ENCODE results near the gene TMEM41B. TPM values are rescaled to one million over a fixed set of nuclear protein-coding genes. Genes with fewer than 3 reads are reported as not detected.

TMEM41B gene
- total and polyA plus RNA-seq, 2 donors (not counting 1 experiment from before 2014, with no cell fraction given), result 43.7 to 59.1 TPM

DNA sequence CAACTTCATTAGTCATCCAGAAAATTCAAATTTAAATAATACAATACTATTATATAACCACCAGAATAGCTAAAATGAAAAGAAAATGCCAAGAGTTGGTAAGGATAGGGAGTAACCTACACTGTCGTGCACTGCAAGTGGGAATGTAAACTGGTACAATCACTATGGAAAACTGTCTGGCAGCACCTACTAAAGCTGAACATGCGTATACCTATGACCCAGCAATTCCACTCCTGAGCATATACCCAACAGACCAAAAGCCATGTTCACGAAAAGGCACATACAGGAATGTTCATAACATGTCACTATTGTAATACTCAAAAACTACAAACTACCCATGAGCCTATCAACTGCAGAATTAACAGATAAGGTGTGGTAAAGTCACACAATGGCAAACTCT is 81.9 kb downstream of the TMEM41B start:
- Histone ChIP-seq H3K9ac (ENCODE audit: insufficient read depth, low read length) (no peak overlapping the region), H3K27ac (ENCODE audit: insufficient read depth, low read length) (no peak overlapping the region), H3K4me3 (replicated peaks in 1 of 4; ENCODE audit: control extremely low read depth in 1 of 4, insufficient read depth in 1 of 4, low read depth in 3 of 4, low read length in 4 of 4) (no peak overlapping the region), H3K4me2 (ENCODE audit: extremely low read depth, insufficient read depth, low read length) (no peak overlapping the region), H4K20me1 (ENCODE audit: control insufficient read depth, extremely low read depth, insufficient read depth, low read length) (peaks cover 2% of the 10 kb centered on the region), H3K4me1 (ENCODE audit: control insufficient read depth, extremely low read depth, insufficient read depth, low read length) (peaks cover 6% of the 10 kb centered on the region), H3K27me3 (ENCODE audit: control insufficient read depth, insufficient read depth, low read length) (no peaks in the 10 kb centered on the region), H2AFZ (ENCODE audit: low read length) (no peak overlapping the region), H3K36me3 (ENCODE audit: control insufficient read depth, insufficient read depth, low read length) (no peaks in the 10 kb centered on the region), H3K9me3 (ENCODE audit: control insufficient read depth, insufficient read depth, low read depth, low read length) (no peaks in the 10 kb centered on the region), H3K79me2 (ENCODE audit: control insufficient read depth, insufficient read depth, low read length) (peaks cover 71% of the 10 kb centered on the region)
- TF ChIP-seq, protein P1, sequence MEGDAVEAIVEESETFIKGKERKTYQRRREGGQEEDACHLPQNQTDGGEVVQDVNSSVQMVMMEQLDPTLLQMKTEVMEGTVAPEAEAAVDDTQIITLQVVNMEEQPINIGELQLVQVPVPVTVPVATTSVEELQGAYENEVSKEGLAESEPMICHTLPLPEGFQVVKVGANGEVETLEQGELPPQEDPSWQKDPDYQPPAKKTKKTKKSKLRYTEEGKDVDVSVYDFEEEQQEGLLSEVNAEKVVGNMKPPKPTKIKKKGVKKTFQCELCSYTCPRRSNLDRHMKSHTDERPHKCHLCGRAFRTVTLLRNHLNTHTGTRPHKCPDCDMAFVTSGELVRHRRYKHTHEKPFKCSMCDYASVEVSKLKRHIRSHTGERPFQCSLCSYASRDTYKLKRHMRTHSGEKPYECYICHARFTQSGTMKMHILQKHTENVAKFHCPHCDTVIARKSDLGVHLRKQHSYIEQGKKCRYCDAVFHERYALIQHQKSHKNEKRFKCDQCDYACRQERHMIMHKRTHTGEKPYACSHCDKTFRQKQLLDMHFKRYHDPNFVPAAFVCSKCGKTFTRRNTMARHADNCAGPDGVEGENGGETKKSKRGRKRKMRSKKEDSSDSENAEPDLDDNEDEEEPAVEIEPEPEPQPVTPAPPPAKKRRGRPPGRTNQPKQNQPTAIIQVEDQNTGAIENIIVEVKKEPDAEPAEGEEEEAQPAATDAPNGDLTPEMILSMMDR (conservative IDR thresholded peaks at IDR 0.05 in 1 of 2, IDR thresholded peaks at IDR 0.05 in 1 of 2; ENCODE audit: low read depth in 1 of 2, low read length in 2 of 2), result no peak
- no peak for TF ChIP-seq EZH2 (IDR thresholded peaks at IDR 0.05; ENCODE audit: low read length, missing control alignments)
- no peak for DNase-seq (ENCODE audit: low read depth in 2 of 2)

DNA sequence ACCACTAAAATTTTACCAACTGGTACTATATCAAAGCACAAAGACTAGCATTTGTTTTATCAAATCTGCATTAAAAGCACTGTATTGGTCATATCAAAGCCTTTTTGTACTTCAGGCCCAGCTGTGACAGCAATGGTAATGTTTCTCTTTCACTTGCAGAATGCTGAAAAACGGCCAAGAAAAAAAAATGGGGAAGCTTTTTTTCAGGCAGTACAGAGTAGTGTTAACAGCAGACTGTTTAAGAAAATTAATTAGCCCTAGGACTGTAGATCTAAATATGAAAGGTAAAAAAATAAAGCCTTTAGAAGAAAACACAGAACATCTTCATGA is 82.6 kb downstream of the TMEM41B start:
- Histone ChIP-seq H3K4me2 (ENCODE audit: extremely low read depth, insufficient read depth, low read length) (peak overlapping the region; percentile 69), H3K4me3 (replicated peaks in 1 of 4; ENCODE audit: control extremely low read depth in 1 of 4, insufficient read depth in 1 of 4, low read depth in 3 of 4, low read length in 4 of 4) (peak overlapping the region in 2 of 4 experiments; percentile 6), H3K79me2 (ENCODE audit: control insufficient read depth, insufficient read depth, low read length) (peaks cover 69% of the 10 kb centered on the region), H3K4me1 (ENCODE audit: control insufficient read depth, extremely low read depth, insufficient read depth, low read length) (peaks cover 6% of the 10 kb centered on the region), H3K27me3 (ENCODE audit: control insufficient read depth, insufficient read depth, low read length) (no peaks in the 10 kb centered on the region), H2AFZ (ENCODE audit: low read length) (no peak overlapping the region), H4K20me1 (ENCODE audit: control insufficient read depth, extremely low read depth, insufficient read depth, low read length) (peaks cover 2% of the 10 kb centered on the region), H3K9me3 (ENCODE audit: control insufficient read depth, insufficient read depth, low read depth, low read length) (no peaks in the 10 kb centered on the region), H3K36me3 (ENCODE audit: control insufficient read depth, insufficient read depth, low read length) (no peaks in the 10 kb centered on the region), H3K9ac (ENCODE audit: insufficient read depth, low read length) (no peak overlapping the region), H3K27ac (ENCODE audit: insufficient read depth, low read length) (peak overlapping the region; percentile 36)
- TF ChIP-seq, protein P1 (conservative IDR thresholded peaks at IDR 0.05 in 1 of 2, IDR thresholded peaks at IDR 0.05 in 1 of 2; ENCODE audit: low read depth in 1 of 2, low read length in 2 of 2), result no peak
- no peak for TF ChIP-seq EZH2 (IDR thresholded peaks at IDR 0.05; ENCODE audit: low read length, missing control alignments)
- DNase-seq (ENCODE audit: low read depth in 2 of 2), result peak; percentile 75 to 81

Other genes starting within 250 kb of the TMEM41B start
- 1.8 TPM in 2 replicates for gene SCUBE2, start 223.0 kb downstream of the TMEM41B start, total RNA-seq
- 0.61 and 1.1 TPM in 2 replicates for gene SCUBE2, start 223.0 kb downstream of the TMEM41B start, polyA plus RNA-seq
- gene DENND5A, start 49.2 kb downstream of the TMEM41B start, total RNA-seq, result 124 and 235 TPM in 2 replicates
- gene DENND5A, start 49.2 kb downstream of the TMEM41B start, polyA plus RNA-seq, result 125 and 128 TPM in 2 replicates
- gene IPO7, start 70.1 kb upstream of the TMEM41B start, total RNA-seq, result 128 and 174 TPM in 2 replicates
- 70.0 and 75.7 TPM in 2 replicates for gene IPO7, start 70.1 kb upstream of the TMEM41B start, polyA plus RNA-seq
- gene ZNF143, start 146.4 kb upstream of the TMEM41B start, total RNA-seq, result 36.2 and 37.5 TPM in 2 replicates
- gene ZNF143, start 146.4 kb upstream of the TMEM41B start, polyA plus RNA-seq, result 22.6 and 22.8 TPM in 2 replicates